Heart left ventricle (tissue), 13 donors: Measurements from ENCODE around the gene DZIP1L.

ENCODE experiments used
- POLR2A ChIP-seq, 2 donors: fragments of 450-650 bp; IDR thresholded peaks; one replicate each; pipeline ENCODE4 v1.6.1; 2017; ENCODE audit warnings: antibody characterized with exemption in 2 of 2, mild to moderate bottlenecking in 2 of 2, moderate library complexity in 2 of 2
- TF ChIP-seq, protein P1 (sequence below), 12 donors: fragments of 200-600 bp; sonication (generic) in 4 of 12; IDR thresholded peaks; one replicate each; pipeline versions ENCODE4 v1.5.0 to v1.8.0; 2018 to 2022; ENCODE audit warnings: antibody characterized with exemption in 12 of 12, mild to moderate bottlenecking in 5 of 12
- donor health status: ischemic (EF 13 %, LVEDD 7.1; RV severe dilation, severe dysfunction).
- donor health status: DM: no; HTN: yes; CAD: no.
- donor health status: DM: no; HTN: no; CAD: no.
- donor health status: ischemic (EF 25% LVEDD 6.9; RV normal size, moderate dysfunction).
- donor health status: ischemic (EF 25% LVEDD 5.7; RV mildly dilated, moderate dysfunction).
- donor health status: ischemic (EF 35%, LVEDD 5.7; RV mildly dilated, moderate dysfunction).
- donor health status: nonischemic (EF 11% LVEDD 7.7; RV severe dilation, severe dysfunction).
- donor health status: DM: yes; HTN: yes; CAD: no.
- donor health status: PGD.
- donor health status: ischemic (EF 29% LVEDD 5.4; RV normal size, mild dysfunction).
- donor health status: nonischemic (EF 23%, LVEDD 6.1; RV moderate dilation, normal function).

DNA sequence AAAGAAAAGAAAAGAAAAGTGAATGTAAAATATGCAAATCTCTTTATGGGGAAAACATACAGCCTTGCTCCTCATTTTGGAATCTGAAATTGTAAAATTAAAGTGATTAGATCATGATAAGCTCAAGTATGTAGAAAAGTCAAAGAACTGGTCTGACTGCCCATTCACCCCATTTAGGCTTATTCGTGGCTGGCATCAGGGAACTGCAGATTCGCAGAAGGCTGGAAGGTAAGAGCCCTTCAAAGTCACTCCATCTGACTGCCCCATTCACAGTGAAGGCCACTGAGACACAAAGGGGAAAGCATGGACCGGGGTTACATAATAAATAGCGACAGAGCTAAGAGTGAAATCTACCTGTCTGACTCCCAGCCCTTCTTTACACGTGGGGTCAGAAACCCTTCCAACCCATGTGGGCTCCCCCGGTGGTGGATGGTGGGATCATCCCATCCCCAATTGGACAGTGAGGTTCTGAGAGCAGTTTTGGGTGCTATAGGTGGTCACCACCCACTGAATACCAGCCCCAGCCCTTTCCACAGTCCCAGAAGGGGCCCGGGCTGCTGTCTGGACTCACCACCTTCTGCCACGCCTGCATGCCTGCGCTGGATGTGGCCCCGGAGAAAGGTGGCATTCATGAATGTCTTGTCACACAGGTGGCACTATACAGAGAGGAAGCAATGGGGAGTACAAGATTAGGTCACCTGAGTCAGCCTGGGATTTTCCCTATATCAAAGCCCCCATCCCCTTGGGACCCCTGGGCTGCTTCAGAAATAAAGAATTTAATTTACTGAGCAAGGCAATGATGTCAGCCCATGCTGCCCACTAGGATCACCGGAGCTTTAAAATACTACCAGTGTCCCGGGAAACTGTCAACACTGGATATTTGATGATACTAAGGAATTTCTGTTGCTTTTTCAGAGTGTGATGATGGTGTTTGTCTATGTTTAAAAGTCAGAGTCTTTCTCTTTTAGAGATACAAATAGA, 17.9 kb downstream of the DZIP1L start:
- TF ChIP-seq, protein P1, sequence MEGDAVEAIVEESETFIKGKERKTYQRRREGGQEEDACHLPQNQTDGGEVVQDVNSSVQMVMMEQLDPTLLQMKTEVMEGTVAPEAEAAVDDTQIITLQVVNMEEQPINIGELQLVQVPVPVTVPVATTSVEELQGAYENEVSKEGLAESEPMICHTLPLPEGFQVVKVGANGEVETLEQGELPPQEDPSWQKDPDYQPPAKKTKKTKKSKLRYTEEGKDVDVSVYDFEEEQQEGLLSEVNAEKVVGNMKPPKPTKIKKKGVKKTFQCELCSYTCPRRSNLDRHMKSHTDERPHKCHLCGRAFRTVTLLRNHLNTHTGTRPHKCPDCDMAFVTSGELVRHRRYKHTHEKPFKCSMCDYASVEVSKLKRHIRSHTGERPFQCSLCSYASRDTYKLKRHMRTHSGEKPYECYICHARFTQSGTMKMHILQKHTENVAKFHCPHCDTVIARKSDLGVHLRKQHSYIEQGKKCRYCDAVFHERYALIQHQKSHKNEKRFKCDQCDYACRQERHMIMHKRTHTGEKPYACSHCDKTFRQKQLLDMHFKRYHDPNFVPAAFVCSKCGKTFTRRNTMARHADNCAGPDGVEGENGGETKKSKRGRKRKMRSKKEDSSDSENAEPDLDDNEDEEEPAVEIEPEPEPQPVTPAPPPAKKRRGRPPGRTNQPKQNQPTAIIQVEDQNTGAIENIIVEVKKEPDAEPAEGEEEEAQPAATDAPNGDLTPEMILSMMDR (IDR thresholded peaks at IDR 0.05): peak in 5 of 12 donors; percentile 6 to 19 (median 18)
- TF ChIP-seq POLR2A (IDR thresholded peaks at IDR 0.05): no peak
